Keratinocyte (primary cell): ENCODE results near the gene LHPP. TPM values are rescaled to one million over a fixed set of nuclear protein-coding genes. Genes with fewer than 3 reads are reported as not detected.

ENCODE experiments used
- DNase-seq: peaks from one replicate; pipeline ENCODE4 v3.0.0-alpha.2; 2011; ENCODE audit warnings: low read depth, missing footprints, low spot score
- FAIRE-seq: peaks from 2 replicates; lab custom pipeline; 2011; peaks lifted over from hg19 to GRCh38; lab: Jason Lieb, UNC
- H2AFZ ChIP-seq: 2 replicates; pipeline ENCODE4 v1.6.0; 2012; ENCODE audit warnings: low read length, control low read depth, inconsistent platforms; ENCODE audit not compliant: control insufficient read depth
- H3K27ac ChIP-seq: 2 replicates; pipeline ENCODE4 v1.5.1; 2011; ENCODE audit warnings: low read length; ENCODE audit not compliant: control insufficient read depth, insufficient read depth
- H3K27me3 ChIP-seq: 3 replicates; pipeline ENCODE4 v1.6.0; 2011; ENCODE audit warnings: low read length; ENCODE audit not compliant: control insufficient read depth, insufficient read depth; ENCODE audit errors: extremely low read depth
- H3K36me3 ChIP-seq, 2 experiments: 2 replicates in 1 of 2; 3 replicates in 1 of 2; pipeline ENCODE4 v1.5.1; 2011; ENCODE audit warnings: low read length in 2 of 2, mild to moderate bottlenecking in 1 of 2; ENCODE audit not compliant: control insufficient read depth in 2 of 2, insufficient read depth in 2 of 2; ENCODE audit errors: extremely low read depth in 1 of 2
- H3K4me1 ChIP-seq: 3 replicates; pipeline ENCODE4 v1.5.1; 2011; ENCODE audit warnings: low read length; ENCODE audit not compliant: control insufficient read depth, insufficient read depth; ENCODE audit errors: extremely low read depth
- H3K4me2 ChIP-seq: 3 replicates; pipeline ENCODE4 v1.6.0; 2011; ENCODE audit warnings: low read depth, low read length; ENCODE audit not compliant: control insufficient read depth, insufficient read depth; ENCODE audit errors: extremely low read depth
- H3K4me3 ChIP-seq, 3 experiments: fragments of 200-600 bp in 1 of 3; sonication (generic) in 1 of 3; 2 replicates in 2 of 3; 3 replicates in 1 of 3; pipeline ENCODE4 v1.5.1; 2011 to 2016; ENCODE audit warnings: low read length in 3 of 3, mild to moderate bottlenecking in 3 of 3, control low read depth in 2 of 3, inconsistent platforms in 1 of 3, low read depth in 1 of 3, mixed read lengths in 1 of 3, mixed run types in 1 of 3, moderate library complexity in 1 of 3; ENCODE audit not compliant: control insufficient read depth in 2 of 3, insufficient read depth in 2 of 3; ENCODE audit errors: extremely low read depth in 1 of 3
- H3K79me2 ChIP-seq: 2 replicates; pipeline ENCODE4 v1.6.0; 2012; ENCODE audit warnings: low read length; ENCODE audit not compliant: control insufficient read depth, insufficient read depth
- H3K9ac ChIP-seq: 3 replicates; pipeline ENCODE4 v1.6.0; 2011; ENCODE audit warnings: low read length; ENCODE audit not compliant: control insufficient read depth, insufficient read depth; ENCODE audit errors: extremely low read depth
- H3K9me1 ChIP-seq: 3 replicates; pipeline ENCODE4 v1.6.0; 2011; ENCODE audit warnings: low read length; ENCODE audit not compliant: control insufficient read depth, insufficient read depth; ENCODE audit errors: extremely low read depth
- H3K9me3 ChIP-seq: 2 replicates; pipeline ENCODE4 v1.5.1; 2012; ENCODE audit warnings: low read depth, low read length; ENCODE audit not compliant: control insufficient read depth
- H4K20me1 ChIP-seq: 3 replicates; pipeline ENCODE4 v1.6.0; 2011; ENCODE audit warnings: low read length; ENCODE audit not compliant: control insufficient read depth, insufficient read depth; ENCODE audit errors: extremely low read depth
- EZH2 ChIP-seq: IDR thresholded peaks from one replicate; pipeline ENCODE4 v1.6.1; 2012; ENCODE audit warnings: inconsistent platforms, mild to moderate bottlenecking, low read length, moderate library complexity
- dilution Hi-C: fragments of 300-500 bp; cut with MboI; formaldehyde crosslinking; loops from one replicate; pipeline ENCODE4 v1.7.0; 2020; ENCODE audit warnings: low sequenced_read_pairs; ENCODE audit not compliant: extremely low pct_ligation_motif_present
- polyA plus RNA-seq, 5 experiments: library from polyadenylated mRNA; depleted of rRNA in 3 of 5; stranded (reverse) in 3 of 5; stranded (forward) in 1 of 5; unstranded in 1 of 5; fragments of >200 nt; gene quantifications; 1 replicate in 1 of 5; 2 replicates in 3 of 5; 3 replicates in 1 of 5; pipeline versions ENCODE4 v1.2.1 to v1.2.3, GENCODE V29; 2011 to 2012; ENCODE audit warnings: missing spikeins in 2 of 5, low read depth in 1 of 5, low replicate concordance in 1 of 5
- TF ChIP-seq, protein P1 (sequence below), 3 experiments: IDR thresholded peaks in 1 of 3; conservative IDR thresholded peaks in 1 of 3; optimal IDR thresholded peaks in 1 of 3; 2 replicates in 2 of 3; 3 replicates in 1 of 3; pipeline versions ENCODE3 to v1.5.1; 2011; ENCODE audit warnings: low read length in 3 of 3, mild to moderate bottlenecking in 3 of 3, moderate library complexity in 2 of 3, control low read depth in 1 of 3, inconsistent platforms in 1 of 3; ENCODE audit not compliant: insufficient read depth in 2 of 3; ENCODE audit errors: extremely low read depth in 1 of 3

LHPP gene
- polyA plus RNA-seq, 1 donor (not counting 4 experiments of a cell fraction or from before 2014, with no cell fraction given), result 13.1 TPM

- Histone ChIP-seq H3K27ac (no peak overlapping the region), H3K27me3 (no peaks in the 10 kb centered on the region), H2AFZ (no peak overlapping the region), H3K36me3 (peaks cover 0 to 4% of the 10 kb centered on the region in 2 experiments), H3K4me1 (no peaks in the 10 kb centered on the region), H3K9me3 (no peaks in the 10 kb centered on the region), H4K20me1 (no peaks in the 10 kb centered on the region), H3K4me3 (no peak overlapping the region), H3K9ac (no peak overlapping the region), H3K79me2 (peaks cover 12% of the 10 kb centered on the region), H3K4me2 (no peak overlapping the region), H3K9me1 (peaks cover 2% of the 10 kb centered on the region)
- FAIRE-seq, result no peak
- TF ChIP-seq, protein P1, sequence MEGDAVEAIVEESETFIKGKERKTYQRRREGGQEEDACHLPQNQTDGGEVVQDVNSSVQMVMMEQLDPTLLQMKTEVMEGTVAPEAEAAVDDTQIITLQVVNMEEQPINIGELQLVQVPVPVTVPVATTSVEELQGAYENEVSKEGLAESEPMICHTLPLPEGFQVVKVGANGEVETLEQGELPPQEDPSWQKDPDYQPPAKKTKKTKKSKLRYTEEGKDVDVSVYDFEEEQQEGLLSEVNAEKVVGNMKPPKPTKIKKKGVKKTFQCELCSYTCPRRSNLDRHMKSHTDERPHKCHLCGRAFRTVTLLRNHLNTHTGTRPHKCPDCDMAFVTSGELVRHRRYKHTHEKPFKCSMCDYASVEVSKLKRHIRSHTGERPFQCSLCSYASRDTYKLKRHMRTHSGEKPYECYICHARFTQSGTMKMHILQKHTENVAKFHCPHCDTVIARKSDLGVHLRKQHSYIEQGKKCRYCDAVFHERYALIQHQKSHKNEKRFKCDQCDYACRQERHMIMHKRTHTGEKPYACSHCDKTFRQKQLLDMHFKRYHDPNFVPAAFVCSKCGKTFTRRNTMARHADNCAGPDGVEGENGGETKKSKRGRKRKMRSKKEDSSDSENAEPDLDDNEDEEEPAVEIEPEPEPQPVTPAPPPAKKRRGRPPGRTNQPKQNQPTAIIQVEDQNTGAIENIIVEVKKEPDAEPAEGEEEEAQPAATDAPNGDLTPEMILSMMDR (optimal IDR thresholded peaks at IDR 0.05 in 1 of 3, IDR thresholded peaks at IDR 0.05 in 1 of 3, conservative IDR thresholded peaks at IDR 0.05 in 1 of 3; ENCODE audit: extremely low read depth in 1 of 3, insufficient read depth in 2 of 3, low read length in 3 of 3), result no peak
- DNase-seq, result no peak
- dilution Hi-C loops, result no loop called here
Measured at GRCh38 chr10:124469956-124470484, 8.4 kb downstream of the LHPP start.

DNA sequence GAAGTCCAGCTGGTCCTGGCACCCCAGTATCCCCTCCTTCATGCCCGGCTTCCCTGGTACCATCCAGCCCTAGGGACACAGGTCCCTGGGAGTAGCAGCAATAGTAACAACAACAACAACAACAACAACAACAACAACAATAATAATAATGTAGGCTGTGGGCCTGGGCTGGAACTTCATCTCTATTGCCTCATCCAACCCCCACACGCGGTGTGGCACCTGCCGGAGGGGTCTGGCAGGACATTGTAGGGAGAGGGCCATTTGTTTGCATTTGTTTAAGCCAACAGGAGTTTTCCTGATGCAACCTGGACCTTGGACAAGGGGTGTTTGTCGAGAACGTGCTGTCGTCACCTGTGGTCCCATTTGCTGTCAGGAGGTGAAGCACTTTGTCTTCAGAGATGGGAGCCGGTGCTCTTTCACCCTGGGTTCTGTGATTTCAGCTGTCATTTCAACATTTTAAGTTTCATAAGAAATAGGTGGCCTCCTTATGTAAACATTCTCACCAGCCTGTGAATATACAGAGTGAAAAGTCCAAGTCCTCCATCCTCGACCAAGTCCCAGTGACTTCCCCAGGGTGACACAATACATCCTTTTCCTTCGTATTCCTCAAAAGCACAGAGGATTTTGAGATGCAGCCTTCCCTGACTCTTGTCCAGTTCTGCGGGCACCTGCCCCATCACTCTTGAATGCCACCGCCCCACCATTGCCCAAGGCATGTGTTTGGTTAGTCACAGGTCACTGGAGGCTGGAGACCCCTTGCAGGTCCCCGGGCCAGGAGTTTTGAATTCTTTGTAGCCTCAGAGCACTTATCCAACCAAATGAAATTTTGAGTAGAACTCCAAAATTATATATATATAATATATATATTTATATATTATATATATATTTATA, 9.2 kb downstream of the LHPP start:
- no peak for FAIRE-seq

More for the DNA sequence above, 9.2 kb downstream of the LHPP start:
- Histone ChIP-seq H3K4me2 (no peak overlapping the region), H3K9ac (no peak overlapping the region), H3K4me3 (no peak overlapping the region), H3K27ac (no peak overlapping the region), H3K9me1 (peaks cover 2% of the 10 kb centered on the region), H3K27me3 (no peaks in the 10 kb centered on the region), H4K20me1 (no peaks in the 10 kb centered on the region), H3K4me1 (no peaks in the 10 kb centered on the region), H3K79me2 (peaks cover 10% of the 10 kb centered on the region), H2AFZ (no peak overlapping the region), H3K36me3 (peaks cover 0 to 4% of the 10 kb centered on the region in 2 experiments), H3K9me3 (no peaks in the 10 kb centered on the region)
- TF ChIP-seq, protein P1 (optimal IDR thresholded peaks at IDR 0.05 in 1 of 3, IDR thresholded peaks at IDR 0.05 in 1 of 3, conservative IDR thresholded peaks at IDR 0.05 in 1 of 3; ENCODE audit: extremely low read depth in 1 of 3, insufficient read depth in 2 of 3, low read length in 3 of 3), result no peak
- no peak for TF ChIP-seq EZH2
- dilution Hi-C loops, result no loop called here
- DNase-seq, result no peak
